H1 (cell line): ENCODE results near the gene NT5DC1. TPM values are rescaled to one million over a fixed set of nuclear protein-coding genes. Genes with fewer than 3 reads are reported as not detected.
A peak's percentile ranks its signal among the peaks of the same experiment; 100 is the strongest.

ENCODE experiments used
- CTCF ChIA-PET: fragments of 300-600 bp; sonication (Branson Sonifier 250); formaldehyde crosslinking; loops from one replicate; lab custom pipeline; 2021; ENCODE audit not compliant: partially characterized antibody; lab: Charles Lee
- POLR2A ChIA-PET: fragments of 300-600 bp; sonication (Branson Sonifier 250); formaldehyde crosslinking; loops from one replicate; lab custom pipeline; 2021; ENCODE audit warnings: inconsistent platforms; ENCODE audit not compliant: partially characterized antibody; lab: Charles Lee
- DNase-seq, 2 experiments: peaks; one replicate each; pipeline versions ENCODE4 v3.0.0 to v3.0.0-alpha.2; 2010 to 2022; ENCODE audit warnings: low spot score in 2 of 2, low read depth in 1 of 2, mixed read lengths in 1 of 2
- FAIRE-seq: peaks from 2 replicates; lab custom pipeline; 2011; peaks lifted over from hg19 to GRCh38; lab: Jason Lieb, UNC
- H2AFZ ChIP-seq: 2 replicates; pipeline ENCODE4 v1.8.1; 2012; ENCODE audit warnings: low read length, inconsistent platforms
- H2AK5ac ChIP-seq: 2 replicates; pipeline ENCODE4 v1.6.1; 2013; ENCODE audit warnings: low read depth, low read length
- H2BK120ac ChIP-seq: replicated peaks from 2 replicates; pipeline ENCODE3; 2013; ENCODE audit warnings: low read depth, low read length, inconsistent platforms
- H2BK12ac ChIP-seq: 2 replicates; pipeline ENCODE4 v1.6.1; 2013; ENCODE audit warnings: low read depth, low read length
- H2BK15ac ChIP-seq: 2 replicates; pipeline ENCODE4 v1.6.1; 2013; ENCODE audit warnings: low read length
- H2BK20ac ChIP-seq: 2 replicates; pipeline ENCODE4 v1.6.1; 2013; ENCODE audit warnings: low read length
- H2BK5ac ChIP-seq: 2 replicates; pipeline ENCODE4 v1.6.1; 2013; ENCODE audit warnings: low read depth, low read length
- H3K14ac ChIP-seq: 2 replicates; pipeline ENCODE4 v1.6.1; 2013; ENCODE audit warnings: inconsistent platforms; ENCODE audit not compliant: insufficient read length
- H3K18ac ChIP-seq: 2 replicates; pipeline ENCODE4 v1.6.1; 2013; ENCODE audit warnings: low read length; ENCODE audit errors: extremely low read depth
- H3K23ac ChIP-seq: 2 replicates; pipeline ENCODE4 v1.6.1; 2013; ENCODE audit warnings: inconsistent platforms; ENCODE audit not compliant: insufficient read length
- H3K23me2 ChIP-seq: 2 replicates; pipeline ENCODE4 v1.6.1; 2013; ENCODE audit warnings: low read depth, low read length
- H3K27ac ChIP-seq: 2 replicates; pipeline ENCODE4 v1.6.1; 2011; ENCODE audit warnings: low read depth, low read length, inconsistent platforms
- H3K27me3 ChIP-seq, 4 experiments: replicated peaks in 1 of 4; 1 replicate in 1 of 4; 2 replicates in 3 of 4; pipeline versions ENCODE4 v1.6.1 to v1.8.1; 2011 to 2013; ENCODE audit warnings: low read length in 3 of 4, mild to moderate bottlenecking in 3 of 4, inconsistent platforms in 2 of 4, mixed read lengths in 2 of 4, moderate library complexity in 1 of 4; ENCODE audit not compliant: control insufficient read depth in 3 of 4, insufficient read depth in 3 of 4; ENCODE audit errors: extremely low read depth in 1 of 4
- H3K36me3 ChIP-seq, 4 experiments: 2 replicates each; pipeline versions ENCODE4 v1.6.1 to v1.8.1; 2011 to 2013; ENCODE audit warnings: mild to moderate bottlenecking in 4 of 4, low read length in 3 of 4, moderate library complexity in 2 of 4, control low read depth in 1 of 4, inconsistent platforms in 1 of 4; ENCODE audit not compliant: insufficient read depth in 4 of 4, control insufficient read depth in 2 of 4
- H3K4ac ChIP-seq: replicated peaks from 2 replicates; pipeline ENCODE3; 2013; ENCODE audit warnings: low read length, low read depth, mixed read lengths, inconsistent platforms; ENCODE audit not compliant: insufficient read length
- H3K4me1 ChIP-seq, 4 experiments: replicated peaks in 1 of 4; 1 replicate in 1 of 4; 2 replicates in 3 of 4; pipeline versions ENCODE4 v1.6.1 to v1.8.1; 2011 to 2013; ENCODE audit warnings: low read length in 3 of 4, inconsistent platforms in 2 of 4, mixed read lengths in 1 of 4; ENCODE audit not compliant: insufficient read depth in 4 of 4, control insufficient read depth in 3 of 4
- H3K4me2 ChIP-seq, 2 experiments: 2 replicates each; pipeline versions ENCODE4 v1.6.1 to v1.8.1; 2011 to 2013; ENCODE audit warnings: low read depth in 2 of 2, low read length in 2 of 2, control low read depth in 1 of 2, inconsistent platforms in 1 of 2, mild to moderate bottlenecking in 1 of 2; ENCODE audit not compliant: insufficient read depth in 1 of 2
- H3K4me3 ChIP-seq, 4 experiments: fragments of 200-600, 300-600 bp in 1 of 4; sonication (generic), shearing (Covaris generic), sonication (Bioruptor Twin) in 1 of 4; 2 replicates each; pipeline versions ENCODE4 v1.5.1 to v1.8.1; 2011 to 2016; ENCODE audit warnings: low read length in 4 of 4, low read depth in 3 of 4, control low read depth in 2 of 4, inconsistent platforms in 2 of 4, mild to moderate bottlenecking in 2 of 4, mixed read lengths in 1 of 4, moderate library complexity in 1 of 4; ENCODE audit not compliant: insufficient read depth in 2 of 4; ENCODE audit errors: extremely low read depth in 1 of 4
- H3K56ac ChIP-seq: replicated peaks from 2 replicates; pipeline ENCODE3; 2013; ENCODE audit warnings: low read depth, mild to moderate bottlenecking, mixed read lengths, low read length, inconsistent platforms; ENCODE audit not compliant: insufficient read length
- H3K79me1 ChIP-seq: 2 replicates; pipeline ENCODE4 v1.6.1; 2013; ENCODE audit warnings: low read depth, low read length, control low read depth
- H3K79me2 ChIP-seq, 2 experiments: 2 replicates each; pipeline versions ENCODE4 v1.6.1 to v1.8.1; 2012 to 2013; ENCODE audit warnings: low read length in 2 of 2, mild to moderate bottlenecking in 2 of 2, inconsistent platforms in 1 of 2; ENCODE audit not compliant: insufficient read depth in 2 of 2, control insufficient read depth in 1 of 2
- H3K9ac ChIP-seq, 4 experiments: replicated peaks in 1 of 4; 1 replicate in 1 of 4; 2 replicates in 3 of 4; pipeline versions ENCODE4 v1.6.1 to v1.8.1; 2011 to 2013; ENCODE audit warnings: low read depth in 3 of 4, low read length in 3 of 4, control low read depth in 2 of 4, mild to moderate bottlenecking in 2 of 4, moderate library complexity in 2 of 4, inconsistent platforms in 1 of 4; ENCODE audit errors: extremely low read depth in 1 of 4
- H3K9me3 ChIP-seq, 2 experiments: 2 replicates each; pipeline versions ENCODE4 v1.6.1 to v1.8.1; 2012 to 2013; ENCODE audit warnings: mild to moderate bottlenecking in 2 of 2, moderate library complexity in 2 of 2, control low read depth in 1 of 2, inconsistent platforms in 1 of 2, low read depth in 1 of 2, low read length in 1 of 2, mixed read lengths in 1 of 2; ENCODE audit not compliant: insufficient read depth in 2 of 2
- H4K20me1 ChIP-seq, 2 experiments: replicated peaks in 1 of 2; 2 replicates each; pipeline versions ENCODE3 to v1.8.1; 2011 to 2013; ENCODE audit warnings: inconsistent platforms in 2 of 2, low read length in 2 of 2, mild to moderate bottlenecking in 1 of 2; ENCODE audit not compliant: insufficient read depth in 2 of 2, control insufficient read depth in 1 of 2
- H4K5ac ChIP-seq: 2 replicates; pipeline ENCODE4 v1.6.1; 2013; ENCODE audit warnings: low read length, low read depth, mixed read lengths, inconsistent platforms; ENCODE audit not compliant: insufficient read length
- H4K8ac ChIP-seq: 2 replicates; pipeline ENCODE4 v1.8.0; 2013; ENCODE audit warnings: mild to moderate bottlenecking, moderate library complexity, low read length, inconsistent platforms; ENCODE audit not compliant: insufficient read depth; ENCODE audit errors: extremely low read depth
- H4K91ac ChIP-seq: replicated peaks from 2 replicates; pipeline ENCODE3; 2013; ENCODE audit warnings: low read length, mixed read lengths, inconsistent platforms; ENCODE audit not compliant: insufficient read length
- BACH1 ChIP-seq: IDR thresholded peaks from 2 replicates; pipeline ENCODE4 v1.6.1; 2012; ENCODE audit warnings: low read length, improper control_type of control experiment
- BCL11A ChIP-seq, 2 experiments: IDR thresholded peaks; one replicate each; pipeline ENCODE4 v1.6.1; 2011; ENCODE audit warnings: low read depth in 2 of 2, low read length in 2 of 2, mild to moderate bottlenecking in 2 of 2
- CBX5 ChIP-seq: fragments of 300-800, 300-1000 bp; sonication (generic); IDR thresholded peaks from 2 replicates; pipeline ENCODE4 v1.7.1; 2016; ENCODE audit warnings: antibody characterized with exemption, low read length, low read depth
- CEBPB ChIP-seq: IDR thresholded peaks from 2 replicates; pipeline ENCODE4 v1.6.1; 2012; ENCODE audit warnings: low read depth, low read length
- CREB1 ChIP-seq: IDR thresholded peaks from 2 replicates; pipeline ENCODE4 v1.6.1; 2012; ENCODE audit warnings: inconsistent platforms
- JUN ChIP-seq: IDR thresholded peaks from 2 replicates; pipeline ENCODE4 v1.6.1; 2011; ENCODE audit warnings: low read depth, mild to moderate bottlenecking, improper control_type of control experiment, low read length
- POLR2AphosphoS5 ChIP-seq: IDR thresholded peaks from 2 replicates; pipeline ENCODE4 v1.6.1; 2011; ENCODE audit warnings: low read depth, low read length
- RAD21 ChIP-seq, 2 experiments: IDR thresholded peaks in 1 of 2; conservative IDR thresholded peaks in 1 of 2; 2 replicates each; pipeline ENCODE4 v1.6.1; 2011; ENCODE audit warnings: low read depth in 2 of 2, low read length in 2 of 2, improper control_type of control experiment in 1 of 2, inconsistent platforms in 1 of 2, mild to moderate bottlenecking in 1 of 2, moderate library complexity in 1 of 2
- RFX5 ChIP-seq: IDR thresholded peaks from 2 replicates; pipeline ENCODE4 v1.6.1; 2011; ENCODE audit warnings: low read depth, low read length, improper control_type of control experiment, borderline replicate concordance
- SP4 ChIP-seq: IDR thresholded peaks from 2 replicates; pipeline ENCODE4 v1.6.1; 2012; ENCODE audit warnings: low read length, inconsistent platforms
- TAF1 ChIP-seq: IDR thresholded peaks from 2 replicates; pipeline ENCODE4 v1.6.1; 2011; ENCODE audit warnings: mild to moderate bottlenecking, low read depth, low read length
- TAF7 ChIP-seq: optimal IDR thresholded peaks from 2 replicates; pipeline ENCODE3; 2011; ENCODE audit warnings: low read depth, mild to moderate bottlenecking, inconsistent platforms, low read length, moderate library complexity, borderline replicate concordance
- TBP ChIP-seq: IDR thresholded peaks from 2 replicates; pipeline ENCODE4 v1.6.1; 2011; ENCODE audit warnings: low read depth, low read length, improper control_type of control experiment
- TCF12 ChIP-seq: IDR thresholded peaks from 2 replicates; pipeline ENCODE4 v1.6.1; 2011; ENCODE audit warnings: low read depth, mild to moderate bottlenecking, low read length
- TEAD4 ChIP-seq: IDR thresholded peaks from 2 replicates; pipeline ENCODE4 v1.6.1; 2012; ENCODE audit warnings: low read depth, low read length, inconsistent platforms, mixed read lengths
- YY1 ChIP-seq: IDR thresholded peaks from 2 replicates; pipeline ENCODE4 v1.6.1; 2011; ENCODE audit warnings: low read depth, mild to moderate bottlenecking, low read length
- WGBS, 2 experiments: shearing (Covaris generic) in 1 of 2; methylation state at CpG; one replicate each; pipeline versions ENCODE4 v1.1.6 to v1.1.7; 2013 to 2015; ENCODE audit warnings: low lambda C conversion rate in 2 of 2, mixed read lengths in 2 of 2, inconsistent platforms in 1 of 2, low coverage in 1 of 2, missing lambda C conversion rate in 1 of 2; ENCODE audit not compliant: insufficient replicate concordance in 2 of 2, insufficient coverage in 1 of 2, insufficient read length in 1 of 2; ENCODE audit errors: extremely low coverage in 1 of 2, missing lambda C conversion rate in 1 of 2; 5-methylcytosine and 5-hydroxymethylcytosine counted together
- polyA plus RNA-seq, 7 experiments: library from polyadenylated mRNA; depleted of rRNA in 3 of 7; stranded (reverse) in 5 of 7; unstranded in 2 of 7; fragments of >200 nt in 5 of 7; fragments of 200-250 nt in 2 of 7; gene quantifications; 1 replicate in 5 of 7; 2 replicates in 1 of 7; 4 replicates in 1 of 7; pipeline versions ENCODE4 v1.2.1 to v1.2.3, GENCODE V29; 2011 to 2013; ENCODE audit warnings: missing spikeins in 2 of 7, mixed read lengths in 2 of 7
- total RNA-seq: library from RNA; stranded (reverse); fragmentation: NEBNext Ultra II Directional; extraction: Animal tissue kit (Norgen Biotek cat#: 25700); gene quantifications from 2 replicates; pipeline ENCODE4 v1.2.1, GENCODE V29; 2021

NT5DC1 gene
- total and polyA plus RNA-seq, 2 of the 8 experiments (the other 6 are each of a cell fraction or from before 2014, with no cell fraction given) = 25.3 to 72.7 TPM

DNA sequence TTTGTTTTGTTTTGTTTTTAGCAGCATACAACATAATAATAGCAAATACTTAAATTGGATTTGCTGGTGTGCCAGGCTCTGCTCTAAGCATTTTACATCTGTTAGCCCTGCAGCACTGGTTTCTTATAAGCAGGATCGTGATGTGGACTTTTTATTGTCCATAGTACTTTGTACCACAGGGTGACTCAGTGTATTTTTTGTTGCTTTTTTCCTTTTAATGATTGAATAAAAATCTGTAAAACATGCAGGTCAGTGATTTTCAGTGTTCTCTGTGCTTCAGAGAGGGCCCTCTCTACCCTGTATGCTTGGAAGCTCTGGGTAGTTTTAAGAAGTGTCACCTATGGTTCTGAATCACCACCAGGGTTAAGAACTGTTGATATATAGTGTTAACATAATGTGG, 4.0 kb downstream of the NT5DC1 start:
- H3K56ac ChIP-seq = no peak overlapping the region
- peak overlapping the region in 1 of 2 experiments; percentile 23; a peak in 1 of 4 replicates for H3K4me2 ChIP-seq
- H3K27me3 ChIP-seq = no peaks in the 10 kb centered on the region
- no peak overlapping the region for H3K18ac ChIP-seq
- H4K8ac ChIP-seq = no peak overlapping the region
- H2BK120ac ChIP-seq = no peak overlapping the region
- peaks cover 0 to 17% (median 5%) of the 10 kb centered on the region in 4 experiments; a peak in 4 of 8 replicates for H3K36me3 ChIP-seq
- no peaks in the 10 kb centered on the region for H3K9me3 ChIP-seq
- 82% methylated on average over 1 of the region's 1 CpG; no CpG with 5 or more reads in 1 of the 2 experiments for WGBS, 2 experiments
- CTCF ChIA-PET = interaction anchor here (1.4 kb wide), 1 partner anchor 8 kb away, joined by 4 read pairs; no protein-coding TSS in a partner anchor
- H3K27ac ChIP-seq = peak overlapping the region; percentile 13; the same call in 1 of the 2 replicates
- H3K79me1 ChIP-seq = no peaks in the 10 kb centered on the region; the same call in 1 of the 2 replicates
- no peak overlapping the region for H2BK15ac ChIP-seq
- POLR2A ChIA-PET = interaction anchor here (0.6 to 1.5 kb wide), 2 partner anchors 9 to 115 kb away, joined by 3 to 5 read pairs; no protein-coding TSS in a partner anchor
- no peak overlapping the region for H3K4ac ChIP-seq
- H3K9ac ChIP-seq = no peak overlapping the region
- FAIRE-seq = no peak
- H4K20me1 ChIP-seq = no peaks in the 10 kb centered on the region
- H3K4me1 ChIP-seq = peaks cover 0 to 28% (median 20%) of the 10 kb centered on the region in 4 experiments
- H4K91ac ChIP-seq = no peak overlapping the region
- H2BK20ac ChIP-seq = no peak overlapping the region
- H3K4me3 ChIP-seq = no peak overlapping the region
- H3K14ac ChIP-seq = no peak overlapping the region
- H3K79me2 ChIP-seq = peaks cover 0 to 46% of the 10 kb centered on the region in 2 experiments; a peak in 2 of 4 replicates
- H2AFZ ChIP-seq = no peak overlapping the region
- no peak overlapping the region for H4K5ac ChIP-seq
- H2BK5ac ChIP-seq = no peak overlapping the region
- TF ChIP-seq TBP (no peak), TAF7 (no peak), TAF1 (no peak), RFX5 (no peak), BCL11A (IDR thresholded peaks at IDR 0.05; ENCODE audit: low read depth in 2 of 2, low read length in 2 of 2) (no peak), SP4 (no peak), BACH1 (no peak), TCF12 (no peak), POLR2AphosphoS5 (no peak), RAD21 (IDR thresholded peaks at IDR 0.05 in 1 of 2, conservative IDR thresholded peaks at IDR 0.05 in 1 of 2; ENCODE audit: low read depth in 2 of 2, low read length in 2 of 2) (no peak), JUN (no peak), CREB1 (no peak), CEBPB (no peak), CBX5 (no peak), TEAD4 (no peak), YY1 (no peak)
- H3K23ac ChIP-seq = no peak overlapping the region
- no peak overlapping the region for H2BK12ac ChIP-seq
- H3K23me2 ChIP-seq = peaks cover 5% of the 10 kb centered on the region
- no peak for DNase-seq
- H2AK5ac ChIP-seq = no peak overlapping the region
